HepG2 (cell line): Measurements from ENCODE around the gene CCNB1. TPM values are rescaled to one million over a fixed set of nuclear protein-coding genes. Genes with fewer than 3 reads are reported as not detected.

ENCODE experiments used
- CAMTA2 ChIP-seq: sonication (generic); formaldehyde crosslinking; IDR thresholded peaks from 2 replicates; pipeline ENCODE4 v1.4.0; 2020; ENCODE audit warnings: mild to moderate bottlenecking, missing genetic modification reagents, borderline replicate concordance
- DR1 ChIP-seq: sonication (generic); formaldehyde crosslinking; IDR thresholded peaks from 2 replicates; pipeline ENCODE4 v1.8.0; 2021; ENCODE audit warnings: mild to moderate bottlenecking, missing genetic modification reagents, inconsistent platforms
- HINFP ChIP-seq: sonication (generic); formaldehyde crosslinking; IDR thresholded peaks from 2 replicates; pipeline ENCODE4 v1.4.0; 2020; ENCODE audit warnings: low read depth, mild to moderate bottlenecking, missing genetic modification reagents
- HNRNPL ChIP-seq: fragments of 200-400 bp; formaldehyde crosslinking; IDR thresholded peaks from 2 replicates; pipeline ENCODE4 v1.6.1; 2017; ENCODE audit warnings: mild to moderate bottlenecking, low read depth, low read length
- KLF15 ChIP-seq: sonication (generic); formaldehyde crosslinking; IDR thresholded peaks from 2 replicates; pipeline ENCODE4 v1.8.1; 2023; ENCODE audit warnings: borderline replicate concordance, mild to moderate bottlenecking, inconsistent platforms, missing genetic modification reagents, mixed read lengths
- MTF1 ChIP-seq: sonication (generic); formaldehyde crosslinking; IDR thresholded peaks from 2 replicates; pipeline ENCODE4 v1.5.0; 2020; ENCODE audit warnings: missing genetic modification reagents
- NFIB ChIP-seq: sonication (generic); formaldehyde crosslinking; IDR thresholded peaks from 2 replicates; pipeline ENCODE4 v1.9.0; 2021; ENCODE audit warnings: missing genetic modification reagents, mild to moderate bottlenecking, borderline replicate concordance
- NRL ChIP-seq: sonication (generic); formaldehyde crosslinking; IDR thresholded peaks from 2 replicates; pipeline ENCODE4 v1.5.0; 2020; ENCODE audit warnings: missing genetic modification reagents, mild to moderate bottlenecking, moderate library complexity, borderline replicate concordance
- STAG1 ChIP-seq: sonication (generic); formaldehyde crosslinking; IDR thresholded peaks from 2 replicates; pipeline ENCODE4 v1.4.0; 2020; ENCODE audit warnings: missing genetic modification reagents
- TAF1 ChIP-seq: sonication (generic); formaldehyde crosslinking; IDR thresholded peaks from 2 replicates; pipeline ENCODE4 v1.4.0; 2020; ENCODE audit warnings: missing genetic modification reagents
- ZBTB42 ChIP-seq: sonication (generic); formaldehyde crosslinking; IDR thresholded peaks from 2 replicates; pipeline ENCODE4 v1.5.0; 2020; ENCODE audit warnings: mild to moderate bottlenecking, missing genetic modification reagents
- ZFP91 ChIP-seq: sonication (generic); formaldehyde crosslinking; IDR thresholded peaks from 2 replicates; pipeline ENCODE4 v1.9.0; 2022; ENCODE audit warnings: missing genetic modification reagents, mild to moderate bottlenecking, borderline replicate concordance
- ZMYM4 ChIP-seq: sonication (generic); formaldehyde crosslinking; IDR thresholded peaks from 2 replicates; pipeline ENCODE4 v1.8.1; 2023; ENCODE audit warnings: mild to moderate bottlenecking, missing genetic modification reagents
- ZNF101 ChIP-seq: sonication (generic); formaldehyde crosslinking; IDR thresholded peaks from 2 replicates; pipeline ENCODE4 v1.4.0; 2020; ENCODE audit warnings: mild to moderate bottlenecking, low read depth, missing genetic modification reagents, borderline replicate concordance
- ZNF121 ChIP-seq: sonication (generic); formaldehyde crosslinking; IDR thresholded peaks from 2 replicates; pipeline ENCODE4 v1.5.0; 2020; ENCODE audit warnings: mild to moderate bottlenecking, missing genetic modification reagents
- ZNF232 ChIP-seq: sonication (generic); formaldehyde crosslinking; IDR thresholded peaks from 2 replicates; pipeline ENCODE4 v1.4.0; 2020; ENCODE audit warnings: missing genetic modification reagents, borderline replicate concordance
- ZNF501 ChIP-seq: sonication (generic); formaldehyde crosslinking; IDR thresholded peaks from 2 replicates; pipeline ENCODE4 v1.5.1; 2020; ENCODE audit warnings: mild to moderate bottlenecking, moderate library complexity, missing genetic modification reagents
- ZNF556 ChIP-seq: sonication (generic); formaldehyde crosslinking; IDR thresholded peaks from 2 replicates; pipeline ENCODE4 v1.4.0; 2020; ENCODE audit warnings: mild to moderate bottlenecking, missing genetic modification reagents, borderline replicate concordance
- ZNF572 ChIP-seq: sonication (generic); formaldehyde crosslinking; IDR thresholded peaks from 2 replicates; pipeline ENCODE4 v1.5.1; 2020; ENCODE audit warnings: mild to moderate bottlenecking, missing genetic modification reagents
- ZNF841 ChIP-seq: sonication (generic); formaldehyde crosslinking; IDR thresholded peaks from 2 replicates; pipeline ENCODE4 v1.8.1; 2023; ENCODE audit warnings: missing genetic modification reagents, borderline replicate concordance
- polyA plus RNA-seq, 8 experiments: library from polyadenylated mRNA; depleted of rRNA in 3 of 8; stranded (reverse) in 7 of 8; unstranded in 1 of 8; fragments of >200 nt; fragmentation: Illumina TruSeq in 4 of 8; extraction: Trizol in 4 of 8; gene quantifications; 2 replicates each; pipeline versions ENCODE4 v1.2.1 to v1.2.3, GENCODE V29; 2011 to 2016; ENCODE audit warnings: low read depth in 4 of 8, missing spikeins in 1 of 8, mixed read lengths in 1 of 8; ENCODE audit not compliant: insufficient read depth in 1 of 8
- total RNA-seq, 5 experiments: library from RNA; depleted of rRNA; stranded (reverse); fragments of >200 nt; fragmentation: Illumina TruSeq; extraction: Trizol; gene quantifications; 2 replicates each; pipeline ENCODE4 v1.2.3, GENCODE V29; 2016; ENCODE audit warnings: low read depth in 1 of 5
- TF ChIP-seq, protein P1 (sequence below): IDR thresholded peaks from 2 replicates; pipeline ENCODE4 v1.6.1; 2016; ENCODE audit warnings: missing biosample characterization, missing genetic modification reagents, low read depth
- TF ChIP-seq, protein P2 (sequence below): sonication (generic); formaldehyde crosslinking; IDR thresholded peaks from 2 replicates; pipeline ENCODE4 v1.4.0; 2020; ENCODE audit warnings: missing genetic modification reagents

CCNB1 gene
- total and polyA plus RNA-seq, 2 of the 13 experiments (the other 11 are each of a cell fraction or from before 2014, with no cell fraction given) = 82.3 to 316 TPM

GRCh38 chr5:69189162-69190086 lies 22.5 kb downstream of the CCNB1 start, which contains the start of gene CENPH (continued):
- TF ChIP-seq, protein P1, sequence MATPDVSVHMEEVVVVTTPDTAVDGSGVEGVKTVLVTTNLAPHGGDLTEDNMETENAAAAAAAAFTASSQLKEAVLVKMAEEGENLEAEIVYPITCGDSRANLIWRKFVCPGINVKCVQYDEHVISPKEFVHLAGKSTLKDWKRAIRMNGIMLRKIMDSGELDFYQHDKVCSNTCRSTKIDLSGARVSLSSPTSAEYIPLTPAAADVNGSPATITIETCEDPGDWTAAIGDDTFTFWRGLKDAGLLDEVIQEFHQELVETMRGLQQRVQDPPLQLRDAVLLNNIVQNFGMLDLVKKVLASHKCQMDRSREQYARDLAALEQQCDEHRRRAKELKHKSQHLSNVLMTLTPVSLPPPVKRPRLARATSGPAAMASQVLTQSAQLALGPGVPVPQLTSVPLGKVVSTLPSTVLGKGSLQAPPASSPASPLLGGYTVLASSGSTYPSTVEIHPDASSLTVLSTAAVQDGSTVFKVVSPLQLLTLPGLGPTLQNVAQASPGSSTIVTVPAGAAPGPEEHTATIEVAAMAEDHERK (CRISPR knock-in tag) = no peak
- TF ChIP-seq NRL (CRISPR knock-in tag) (no peak; the same call in 1 of the 2 replicates), ZNF841 (CRISPR knock-in tag) (no peak), ZNF232 (CRISPR knock-in tag) (peak; percentile 30; the same call in 1 of the 2 replicates), ZMYM4 (CRISPR knock-in tag) (peak; percentile 57), ZNF556 (CRISPR knock-in tag) (peak; percentile 58; the same call in 1 of the 2 replicates), ZFP91 (peak; percentile 86; the same call in 1 of the 2 replicates), HNRNPL (no peak), NFIB (CRISPR knock-in tag) (no peak), HINFP (peak; percentile 69; the same call in 1 of the 2 replicates), ZBTB42 (CRISPR knock-in tag) (no peak), ZNF121 (CRISPR knock-in tag) (peak; percentile 96), TAF1 (CRISPR knock-in tag) (peak; percentile 79; the same call in 1 of the 2 replicates), DR1 (CRISPR knock-in tag) (no peak), KLF15 (CRISPR knock-in tag) (no peak), ZNF501 (CRISPR knock-in tag) (peak; percentile 65), CAMTA2 (CRISPR knock-in tag) (no peak), STAG1 (CRISPR knock-in tag) (peak; percentile 20; the same call in 1 of the 2 replicates), MTF1 (CRISPR knock-in tag) (no peak), ZNF572 (CRISPR knock-in tag) (no peak; the same call in 1 of the 2 replicates), ZNF101 (CRISPR knock-in tag) (0 out of 2 replicates have a peak, but pooled peaks have one; percentile 59)
- TF ChIP-seq, protein P2, sequence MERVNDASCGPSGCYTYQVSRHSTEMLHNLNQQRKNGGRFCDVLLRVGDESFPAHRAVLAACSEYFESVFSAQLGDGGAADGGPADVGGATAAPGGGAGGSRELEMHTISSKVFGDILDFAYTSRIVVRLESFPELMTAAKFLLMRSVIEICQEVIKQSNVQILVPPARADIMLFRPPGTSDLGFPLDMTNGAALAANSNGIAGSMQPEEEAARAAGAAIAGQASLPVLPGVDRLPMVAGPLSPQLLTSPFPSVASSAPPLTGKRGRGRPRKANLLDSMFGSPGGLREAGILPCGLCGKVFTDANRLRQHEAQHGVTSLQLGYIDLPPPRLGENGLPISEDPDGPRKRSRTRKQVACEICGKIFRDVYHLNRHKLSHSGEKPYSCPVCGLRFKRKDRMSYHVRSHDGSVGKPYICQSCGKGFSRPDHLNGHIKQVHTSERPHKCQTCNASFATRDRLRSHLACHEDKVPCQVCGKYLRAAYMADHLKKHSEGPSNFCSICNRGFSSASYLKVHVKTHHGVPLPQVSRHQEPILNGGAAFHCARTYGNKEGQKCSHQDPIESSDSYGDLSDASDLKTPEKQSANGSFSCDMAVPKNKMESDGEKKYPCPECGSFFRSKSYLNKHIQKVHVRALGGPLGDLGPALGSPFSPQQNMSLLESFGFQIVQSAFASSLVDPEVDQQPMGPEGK (CRISPR knock-in tag) = no peak
